Bone marrow (tissue), 2 donors: ENCODE measurements around the gene PRDM11.

ENCODE experiments used
- DNase-seq, 2 donors: peaks; one replicate each; lab custom pipeline; 2025; lab: John Stamatoyannopoulos, UW

The PRDM11 gene

DNA sequence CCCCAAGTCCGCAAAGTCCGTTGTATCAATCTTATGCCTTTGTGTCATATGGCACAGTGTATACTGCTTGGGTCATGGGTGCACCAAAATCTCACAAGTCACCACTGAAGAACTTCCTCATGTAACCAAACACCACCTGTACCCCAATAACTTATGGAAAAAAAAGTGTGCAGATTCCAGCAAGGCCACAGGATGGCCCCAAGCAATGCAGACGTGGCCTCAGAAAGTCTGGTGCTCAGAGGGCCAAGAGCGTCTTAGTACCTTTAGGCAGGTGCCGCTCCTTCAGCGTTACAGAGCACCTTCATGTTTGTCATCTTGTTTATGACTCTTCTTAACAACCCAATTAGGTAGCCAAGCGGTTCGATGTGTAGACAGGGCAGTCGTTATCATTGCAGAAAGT is 65.3 kb downstream of the PRDM11 start:
- no peak for DNase-seq

DNA sequence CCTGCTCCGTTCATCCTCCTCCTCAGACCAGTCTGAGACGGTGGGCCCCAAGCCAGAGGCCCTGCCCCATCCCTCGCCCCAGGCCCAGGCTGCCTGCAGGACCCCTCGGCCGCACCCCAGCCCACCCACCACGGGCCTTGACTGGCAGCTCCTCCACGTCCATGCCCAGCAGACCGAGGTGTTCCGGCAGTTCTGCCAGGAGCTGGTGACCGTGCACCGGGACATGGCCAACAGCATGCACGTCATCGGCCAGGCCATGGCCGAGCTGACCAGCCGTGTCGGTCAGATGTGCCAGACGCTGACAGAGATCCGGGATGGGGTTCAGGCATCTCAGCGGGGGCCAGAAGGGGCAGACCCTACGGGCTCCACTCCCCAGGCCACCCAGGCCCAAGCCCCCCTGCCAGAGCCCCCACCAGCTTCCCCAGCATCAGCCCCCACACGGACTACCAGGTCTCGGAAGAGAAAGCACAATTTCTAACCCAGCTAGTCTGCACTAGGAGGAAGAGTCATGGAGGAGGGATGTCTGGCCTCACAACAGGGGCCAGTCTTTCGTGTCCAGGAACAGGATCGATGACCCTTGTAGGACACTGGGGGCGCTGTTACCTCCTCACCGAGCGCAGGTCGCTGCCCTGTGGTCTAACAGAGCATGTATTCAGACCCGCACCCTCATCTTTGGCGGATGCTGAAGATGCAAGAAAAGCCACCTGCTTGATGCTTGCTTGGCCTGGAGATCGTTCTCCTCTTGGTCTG is 66.3 kb downstream of the PRDM11 start:
- DNase-seq, result no peak

DNA sequence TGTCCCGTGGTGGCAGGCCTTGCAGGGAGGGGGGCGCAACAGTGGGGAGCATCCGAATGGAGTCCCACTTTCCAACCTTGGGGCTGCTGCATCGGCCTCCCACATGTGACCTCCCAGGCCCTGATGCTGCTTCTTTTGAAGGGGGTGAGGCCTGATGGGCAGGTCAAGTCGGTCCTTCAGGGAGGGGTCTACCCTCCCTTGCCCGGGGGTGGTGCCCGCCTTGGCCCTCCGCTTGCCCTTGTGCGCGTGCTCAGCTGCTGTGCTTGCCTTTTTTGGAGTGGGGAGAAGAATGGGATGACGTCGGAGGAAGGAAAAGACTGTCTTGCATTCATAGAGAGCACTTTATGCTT is 66.9 kb downstream of the PRDM11 start:
- DNase-seq, result no peak

DNA sequence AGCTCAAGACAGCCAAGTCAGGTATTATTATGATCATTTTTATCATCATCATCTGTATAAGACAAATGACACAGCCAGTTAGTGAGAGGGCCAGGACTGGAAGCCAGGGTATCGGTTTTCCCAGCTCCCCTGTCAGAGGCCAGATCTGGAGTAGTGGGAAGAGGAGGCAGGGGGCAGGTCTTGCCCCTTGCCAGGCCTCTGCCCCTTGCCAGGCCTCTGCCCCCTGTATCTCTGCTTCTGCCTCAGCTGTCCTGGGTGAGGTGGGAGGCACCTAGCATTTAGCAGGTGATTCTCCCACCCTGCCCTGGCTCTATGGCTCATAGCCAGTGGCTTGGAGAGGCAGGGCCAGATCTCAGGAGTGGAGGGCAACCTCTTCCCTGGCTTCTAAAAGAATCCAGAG is 67.3 kb downstream of the PRDM11 start:
- DNase-seq, result no peak

DNA sequence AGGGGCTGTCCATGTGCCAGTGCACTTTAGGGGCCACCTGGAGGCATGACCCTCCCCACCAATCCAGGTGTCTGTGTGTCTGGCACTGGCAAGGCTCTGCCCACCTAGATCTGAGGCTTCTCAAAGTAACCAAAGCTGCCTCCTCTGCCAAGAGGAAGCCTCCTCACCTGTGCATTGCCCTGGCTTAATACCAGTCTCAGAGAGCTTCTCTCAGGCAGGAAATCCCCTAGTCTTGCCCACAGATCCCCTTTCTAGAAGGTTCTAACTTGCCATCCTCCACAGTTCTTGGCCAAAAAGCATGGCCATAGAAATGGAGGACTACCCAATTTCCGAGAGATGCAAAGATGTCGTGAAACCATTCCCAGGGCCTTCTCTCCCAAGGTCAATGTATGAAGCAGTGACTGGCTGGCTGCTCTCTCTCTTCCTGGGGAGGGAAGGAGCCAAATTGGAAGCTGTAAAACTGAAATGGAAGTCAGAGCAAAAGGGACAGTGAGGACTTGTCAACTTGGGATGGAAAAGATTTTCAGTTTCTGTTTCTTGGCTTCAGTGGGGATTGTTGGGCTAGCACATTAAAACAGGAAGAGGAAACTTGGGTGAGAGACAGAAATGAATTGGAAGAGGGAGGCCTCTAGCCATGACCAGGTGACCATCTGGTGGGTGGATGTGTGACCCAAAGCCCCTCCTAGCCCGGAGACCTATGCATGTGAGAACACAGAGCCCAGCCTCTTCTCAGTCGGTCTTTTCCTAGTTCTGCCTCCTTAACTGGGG is 68.8 kb downstream of the PRDM11 start:
- peak in 1 of 2 donors; percentile 7 for DNase-seq

DNA sequence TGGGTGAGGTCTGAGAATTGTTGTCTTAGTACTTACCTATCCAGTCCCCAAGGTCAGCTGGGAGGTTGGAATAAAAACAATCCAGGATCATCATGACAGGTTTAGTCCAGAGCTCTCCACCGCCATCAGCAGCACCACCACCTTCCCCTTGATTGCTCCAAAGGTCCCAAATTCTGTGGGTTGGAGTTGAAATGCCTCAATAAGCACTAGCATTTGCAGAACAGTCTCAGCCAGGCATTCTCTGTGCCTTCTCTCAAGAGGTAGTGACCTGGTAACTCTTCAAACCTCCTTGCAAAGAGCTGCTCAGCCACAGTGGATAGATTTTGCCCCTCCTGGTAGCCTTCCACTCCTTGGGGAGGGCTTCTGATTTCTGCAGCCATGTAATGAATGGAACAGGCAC is 69.6 kb downstream of the PRDM11 start:
- no peak for DNase-seq

DNA sequence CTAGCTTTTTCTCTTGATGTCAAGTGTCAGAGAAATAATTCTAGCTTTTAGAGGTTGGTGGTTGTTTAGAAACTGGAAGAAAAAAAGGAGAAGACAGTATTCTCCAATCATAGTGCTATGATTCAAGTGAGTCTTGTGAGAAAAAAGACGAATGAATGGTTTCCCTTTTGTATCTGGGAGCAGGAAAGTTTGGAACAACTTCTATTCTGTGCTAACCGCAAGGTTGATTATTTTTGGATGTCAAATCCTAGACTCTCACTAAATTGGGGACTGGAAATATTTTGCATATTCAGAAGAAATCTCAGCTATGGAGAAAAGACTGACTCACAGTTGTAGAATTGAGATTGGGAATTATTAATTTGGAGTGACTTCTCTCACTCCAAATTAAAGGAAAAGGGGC is 70.5 kb downstream of the PRDM11 start:
- DNase-seq, result no peak

DNA sequence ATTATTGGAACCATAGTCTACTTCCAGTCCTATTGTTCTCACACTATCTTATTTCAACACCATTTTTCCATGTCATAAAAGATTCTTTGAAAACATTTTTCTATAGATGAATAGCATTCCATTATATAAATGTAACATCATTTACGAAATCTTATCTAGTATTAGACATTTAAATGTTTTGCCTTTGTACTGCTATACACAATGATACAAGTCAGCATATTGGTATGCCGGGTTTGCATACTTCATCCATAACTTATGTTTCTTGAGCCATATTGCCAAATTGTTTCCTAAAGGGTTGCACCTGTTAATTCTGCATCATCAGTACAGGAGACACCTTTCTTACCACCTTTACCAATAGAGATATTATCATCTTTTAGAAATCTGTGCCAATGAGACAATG is 71.6 kb downstream of the PRDM11 start:
- no peak for DNase-seq

DNA sequence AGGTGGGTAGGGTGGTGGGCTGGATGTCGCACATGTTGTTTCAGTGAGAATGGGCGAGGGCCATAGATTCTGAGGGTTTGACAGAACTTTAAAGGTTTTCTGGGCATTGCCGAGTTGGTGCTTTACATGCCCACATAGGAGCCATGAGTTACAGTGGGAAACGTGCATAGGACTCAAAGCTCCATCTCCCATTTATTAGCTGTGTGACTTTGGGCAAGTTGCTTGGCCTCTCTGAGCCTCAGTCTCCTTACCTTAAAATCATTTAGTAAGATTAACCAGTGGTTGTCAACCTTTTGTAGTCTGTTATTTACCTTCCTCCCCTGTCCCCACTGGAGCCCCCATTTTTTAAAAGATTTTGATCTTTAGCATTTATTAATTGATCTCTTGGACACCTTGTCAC is 72.3 kb downstream of the PRDM11 start:
- DNase-seq, result no peak

DNA sequence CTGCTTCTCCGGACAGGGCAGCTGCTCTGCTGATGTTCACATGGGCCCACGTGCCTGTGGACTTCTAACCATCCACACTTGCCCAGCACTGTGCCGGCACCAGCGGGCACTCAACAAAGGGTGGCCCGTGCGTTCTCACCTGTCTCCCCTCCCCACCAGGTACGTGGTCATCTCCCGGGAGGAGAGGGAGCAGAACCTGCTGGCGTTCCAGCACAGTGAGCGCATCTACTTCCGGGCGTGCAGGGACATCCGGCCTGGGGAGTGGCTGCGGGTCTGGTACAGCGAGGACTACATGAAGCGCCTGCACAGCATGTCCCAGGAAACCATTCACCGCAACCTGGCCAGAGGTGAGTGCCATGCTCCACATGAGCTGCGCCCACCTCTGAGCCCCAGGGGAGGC is 73.0 kb downstream of the PRDM11 start:
- DNase-seq, result no peak

DNA sequence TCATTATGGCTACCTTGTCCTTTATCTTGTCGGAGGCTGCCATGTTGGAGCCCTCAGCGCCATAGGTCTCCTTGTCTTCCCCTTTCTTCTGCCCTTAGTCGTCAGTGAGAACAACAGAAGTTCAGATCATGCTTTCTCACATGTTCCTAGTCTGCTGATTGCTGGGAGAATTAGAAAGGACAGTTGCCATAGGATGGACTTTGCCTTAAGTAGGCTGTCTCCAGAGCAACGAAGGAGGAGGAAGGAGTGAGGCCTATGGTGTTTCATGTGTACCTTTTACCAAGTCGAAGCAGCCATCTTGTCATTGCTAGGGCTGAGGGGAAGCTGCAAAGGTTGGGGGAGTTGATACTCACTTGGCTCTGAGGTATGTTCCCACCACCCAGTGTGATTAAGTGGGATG is 77.1 kb downstream of the PRDM11 start:
- no peak for DNase-seq

DNA sequence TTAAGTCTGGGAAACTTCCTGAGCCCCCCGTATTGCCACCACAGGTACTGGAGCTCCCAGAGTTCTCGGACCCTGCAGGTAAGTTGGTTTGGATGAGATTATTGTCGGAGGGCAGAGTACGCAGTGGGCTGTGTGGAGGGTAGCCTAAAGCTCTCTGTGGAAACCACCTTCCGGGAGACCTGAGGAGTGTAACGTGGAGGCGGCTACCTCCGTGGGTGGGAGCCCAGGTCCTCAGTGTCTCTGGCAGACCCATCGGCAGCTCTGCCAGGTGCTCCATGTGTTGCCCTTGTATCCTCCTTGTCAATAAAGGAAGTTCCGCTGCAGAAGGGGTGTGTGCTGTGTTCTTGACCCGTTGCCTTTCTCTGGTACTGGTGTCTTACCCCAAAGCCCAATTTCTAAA is 78.3 kb downstream of the PRDM11 start:
- no peak for DNase-seq

DNA sequence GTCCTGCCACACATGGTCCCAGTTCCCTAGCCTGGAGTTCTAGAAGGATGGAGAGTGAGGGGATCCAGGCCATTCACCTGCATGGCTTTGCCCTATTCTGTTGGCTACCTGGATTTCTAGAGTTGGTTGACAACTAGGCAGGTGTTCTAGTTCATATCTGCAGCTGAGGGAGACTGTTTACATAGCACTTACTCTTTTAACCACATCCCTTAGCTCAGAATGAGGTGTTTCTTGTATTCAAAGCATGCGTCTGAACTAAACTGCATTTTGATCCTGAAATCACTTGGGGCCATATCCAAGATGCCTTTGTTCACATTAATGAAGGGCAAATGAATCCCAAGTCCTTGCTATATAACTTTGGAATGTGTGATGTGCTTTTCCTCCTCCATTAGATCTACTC is 78.8 kb downstream of the PRDM11 start:
- no peak for DNase-seq

DNA sequence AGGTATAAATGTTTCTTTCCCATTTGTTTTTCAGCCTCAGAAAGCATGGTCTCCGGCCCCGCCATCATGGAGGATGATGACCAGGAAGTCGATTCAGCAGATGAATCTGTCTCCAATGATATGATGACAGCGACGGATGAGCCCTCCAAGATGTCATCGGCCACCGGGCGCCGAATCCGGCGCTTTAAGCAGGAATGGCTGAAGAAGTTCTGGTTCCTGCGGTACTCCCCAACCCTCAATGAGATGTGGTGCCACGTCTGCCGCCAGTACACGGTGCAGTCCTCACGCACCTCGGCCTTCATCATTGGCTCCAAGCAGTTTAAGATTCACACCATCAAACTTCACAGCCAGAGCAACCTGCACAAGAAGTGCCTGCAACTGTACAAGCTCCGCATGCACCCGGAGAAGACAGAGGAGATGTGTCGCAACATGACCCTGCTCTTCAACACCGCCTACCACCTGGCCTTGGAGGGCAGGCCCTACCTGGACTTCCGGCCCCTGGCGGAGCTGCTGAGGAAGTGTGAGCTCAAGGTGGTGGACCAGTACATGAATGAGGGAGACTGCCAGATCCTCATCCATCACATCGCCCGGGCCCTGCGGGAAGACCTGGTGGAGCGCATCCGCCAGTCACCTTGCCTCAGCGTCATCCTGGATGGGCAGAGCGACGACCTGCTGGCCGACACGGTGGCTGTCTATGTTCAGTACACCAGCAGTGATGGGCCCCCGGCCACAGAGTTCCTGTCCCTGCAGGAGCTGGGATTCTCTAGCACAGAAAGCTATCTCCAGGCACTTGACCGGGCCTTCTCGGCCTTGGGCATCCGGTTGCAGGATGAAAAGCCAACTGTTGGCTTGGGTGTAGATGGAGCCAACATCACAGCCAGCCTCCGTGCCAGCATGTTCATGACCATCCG is 79.8 kb downstream of the PRDM11 start:
- DNase-seq, result no peak

DNA sequence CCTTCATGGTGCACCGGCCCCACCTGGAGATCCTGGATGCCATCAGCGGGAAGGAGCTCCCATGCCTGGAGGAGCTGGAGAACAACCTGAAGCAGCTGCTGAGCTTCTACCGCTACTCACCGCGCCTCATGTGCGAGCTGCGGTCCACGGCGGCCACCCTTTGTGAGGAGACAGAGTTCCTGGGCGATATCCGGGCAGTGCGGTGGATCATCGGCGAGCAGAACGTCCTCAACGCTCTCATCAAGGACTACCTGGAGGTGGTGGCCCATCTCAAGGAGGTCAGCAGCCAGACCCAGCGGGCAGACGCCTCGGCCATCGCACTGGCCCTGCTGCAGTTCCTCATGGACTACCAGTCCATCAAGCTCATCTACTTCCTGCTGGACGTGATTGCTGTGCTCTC is 80.5 kb downstream of the PRDM11 start:
- no peak for DNase-seq

DNA sequence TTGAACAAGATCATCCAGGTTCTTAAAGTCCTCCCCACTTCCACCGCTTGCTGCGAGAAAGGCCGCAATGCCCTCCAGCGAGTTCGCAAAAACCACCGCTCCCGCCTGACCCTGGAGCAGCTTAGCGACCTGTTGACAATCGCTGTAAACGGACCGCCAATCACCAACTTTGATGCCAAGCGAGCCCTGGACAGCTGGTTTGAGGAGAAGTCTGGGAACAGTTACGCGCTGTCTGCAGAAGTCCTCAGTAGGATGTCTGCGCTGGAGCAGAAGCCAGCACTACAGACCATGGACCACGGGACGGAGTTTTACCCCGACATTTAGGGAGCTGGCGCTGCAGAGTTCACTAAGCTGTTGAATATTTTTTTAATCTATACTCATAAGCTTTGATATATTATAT is 81.4 kb downstream of the PRDM11 start:
- no peak for DNase-seq

DNA sequence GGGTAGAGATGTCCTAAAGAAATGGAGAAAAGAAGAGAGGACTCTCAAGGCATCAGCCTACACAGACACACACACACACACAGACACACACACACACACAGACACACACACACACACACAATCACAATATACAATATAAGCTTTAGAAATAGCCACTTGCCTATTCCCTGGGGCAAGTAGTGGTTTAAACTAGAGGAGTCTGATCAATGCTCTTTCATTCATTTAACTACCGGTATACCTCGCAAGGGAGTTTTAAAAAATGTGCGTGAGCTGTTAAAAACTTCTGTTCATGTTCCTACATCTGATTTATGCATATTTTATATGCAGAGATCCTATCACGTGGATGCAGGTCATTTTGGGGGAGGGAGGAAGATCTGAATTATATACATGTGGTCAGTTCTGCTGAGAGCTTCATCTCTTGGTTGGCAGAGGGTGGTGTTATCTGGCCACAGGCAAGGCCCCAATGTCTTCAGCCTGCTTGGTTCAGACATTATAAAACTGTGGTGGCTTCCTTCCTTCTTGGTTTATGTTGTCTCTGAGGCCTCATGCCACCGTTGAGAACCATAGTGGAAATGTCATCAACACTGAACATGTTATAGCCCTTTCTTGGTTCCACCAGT is 83.1 kb downstream of the PRDM11 start:
- DNase-seq, result no peak

DNA sequence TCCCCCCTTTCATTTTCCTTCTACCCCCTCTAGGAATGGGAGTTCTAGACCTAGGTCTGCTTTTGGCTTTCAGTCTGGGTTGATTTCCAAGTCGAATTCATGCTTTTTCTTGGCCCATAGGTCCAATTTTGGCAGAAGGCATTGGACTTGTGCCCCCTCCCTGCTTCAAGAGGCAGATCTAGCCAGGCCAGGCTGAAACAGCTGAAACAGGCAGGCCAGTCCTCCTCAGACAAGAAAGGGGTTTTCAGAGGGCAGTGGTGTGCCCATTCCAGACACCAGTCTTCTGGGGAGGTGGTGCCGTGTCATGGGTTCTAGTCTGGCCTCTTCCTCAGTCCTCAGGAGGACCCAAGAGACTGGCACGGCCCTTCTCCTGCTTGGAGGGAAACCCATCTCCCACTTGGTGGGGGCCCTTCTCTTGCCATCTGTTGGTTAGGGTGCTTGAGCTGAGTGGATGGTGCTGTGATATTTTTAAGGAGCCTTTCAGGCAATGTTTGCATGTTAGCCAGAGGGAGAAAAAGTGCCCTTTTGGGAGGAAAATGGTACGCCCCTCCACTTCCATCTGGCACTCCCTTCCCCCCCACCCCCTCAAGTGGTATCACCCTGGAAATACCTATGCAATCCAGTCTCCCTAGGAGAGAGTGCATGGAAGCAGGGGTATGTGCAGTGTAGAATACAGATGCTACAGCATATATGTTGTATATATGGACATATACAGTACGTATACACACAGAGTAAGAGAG is 86.1 kb downstream of the PRDM11 start:
- no peak for DNase-seq

DNA sequence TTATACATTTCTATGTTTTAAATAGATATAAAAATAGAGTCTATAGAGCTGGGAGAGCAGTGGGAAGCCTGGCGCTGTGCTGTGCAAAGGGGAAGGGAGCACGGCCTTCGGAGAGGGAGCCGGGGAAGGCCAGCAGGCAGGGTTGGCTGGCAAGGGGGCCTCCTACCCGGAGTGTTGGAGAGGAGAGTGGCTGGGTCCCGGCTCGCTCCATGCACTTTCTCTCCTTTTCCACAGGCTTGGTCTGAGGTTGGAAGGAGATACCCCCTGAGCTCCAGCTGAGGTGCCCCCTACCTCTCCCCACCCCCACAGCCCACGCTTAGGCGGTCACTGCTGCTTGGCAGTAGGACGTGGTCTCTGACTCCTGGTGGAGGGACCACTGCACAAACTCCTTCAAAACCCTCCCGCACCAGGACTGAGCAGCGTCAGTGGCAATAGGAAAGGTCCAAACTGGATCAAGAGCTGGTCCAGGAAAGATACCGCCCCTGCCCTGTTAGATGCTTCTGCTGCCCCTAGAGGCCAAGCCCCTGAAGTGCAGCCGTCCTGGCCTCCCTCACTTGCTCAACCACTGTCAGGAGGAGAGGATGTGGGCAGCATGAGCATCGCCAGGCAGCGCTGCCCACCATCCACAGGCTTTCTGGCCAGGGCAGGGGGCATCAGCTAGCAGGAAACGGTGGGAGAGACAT is 86.8 kb downstream of the PRDM11 start:
- DNase-seq, result peak in 1 of 2 donors; percentile 8

DNA sequence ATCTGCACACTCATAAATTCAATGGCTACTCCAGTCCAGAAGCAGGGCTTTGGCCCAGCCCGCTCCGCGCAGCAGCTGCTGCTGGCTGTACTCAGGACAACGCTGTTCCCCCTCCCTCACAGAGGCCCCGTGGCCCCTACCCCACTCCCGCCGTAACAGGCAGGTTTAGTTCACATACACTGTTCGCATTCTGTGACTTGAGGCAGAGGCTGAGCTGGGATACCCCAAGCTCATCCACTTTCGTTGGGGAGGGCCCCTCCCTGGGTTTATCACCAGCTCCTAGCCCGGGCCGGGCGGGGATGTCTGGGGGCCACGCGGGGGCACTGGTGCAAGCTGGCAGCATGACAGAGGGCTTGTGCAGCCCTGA is 87.3 kb downstream of the PRDM11 start:
- DNase-seq, result no peak
